ENCODE results near the gene MPHOSPH8.
A peak's percentile ranks its signal among the peaks of the same experiment; 100 is the strongest.
"Not testable (repeated sequence)": the region's sequence is repeated elsewhere in the genome, so short reads cannot be mapped to it uniquely, and the experiment has no call there.

The MPHOSPH8 gene

DNA sequence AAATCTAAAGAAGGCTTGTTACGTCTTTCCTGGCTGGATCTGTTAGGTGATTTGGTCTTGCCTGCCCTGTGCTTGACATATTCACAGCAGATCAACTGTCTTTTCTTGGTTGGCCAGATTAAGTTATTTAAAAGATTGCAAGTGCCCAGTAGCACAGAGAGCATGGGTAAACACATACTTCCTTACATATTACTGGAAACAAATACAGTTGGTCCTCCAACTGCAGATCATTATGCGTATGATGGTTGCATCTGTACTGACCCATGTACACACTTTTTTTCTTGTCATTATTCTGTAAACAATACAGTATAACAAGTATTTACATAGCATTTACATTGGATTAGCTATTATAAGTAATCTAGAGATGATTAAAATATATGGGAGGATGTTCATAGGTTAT is 9.2 kb upstream of the MPHOSPH8 start:
- no peak for DNase-seq (ENCODE audit: low spot score)

GRCh38 chr13:19632915-19633478 is 462 bp upstream of the MPHOSPH8 start:
- DNase-seq (ENCODE audit: low spot score): peak; percentile 71

- peak; percentile 32 for DNase-seq (ENCODE audit: low spot score)
Measured at GRCh38 chr13:19634256-19634740, 839 bp downstream of the MPHOSPH8 start.

- not testable (repeated sequence) for DNase-seq (ENCODE audit: low spot score)
Measured at GRCh38 chr13:19635926-19636325, 2.5 kb downstream of the MPHOSPH8 start.

DNA sequence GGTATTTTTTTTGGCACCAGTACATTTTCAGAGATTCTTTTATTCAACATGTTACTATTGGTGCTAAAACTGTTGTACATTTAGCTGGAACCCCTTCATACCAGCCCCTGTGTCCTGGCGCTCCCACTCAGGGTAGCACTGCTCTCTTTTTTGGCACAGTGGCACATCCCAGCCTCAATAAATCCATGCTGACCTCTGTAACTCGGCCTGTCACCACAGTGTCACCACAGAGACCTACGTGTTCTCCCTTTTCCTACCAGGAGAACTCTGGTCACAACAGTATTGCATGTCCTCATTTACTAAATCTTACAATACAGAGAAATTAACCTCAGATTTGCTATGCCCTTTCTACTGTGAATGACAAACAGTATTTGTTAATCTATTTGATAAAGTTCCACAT is 10.2 kb downstream of the MPHOSPH8 start:
- DNase-seq (ENCODE audit: low spot score): no peak

DNA sequence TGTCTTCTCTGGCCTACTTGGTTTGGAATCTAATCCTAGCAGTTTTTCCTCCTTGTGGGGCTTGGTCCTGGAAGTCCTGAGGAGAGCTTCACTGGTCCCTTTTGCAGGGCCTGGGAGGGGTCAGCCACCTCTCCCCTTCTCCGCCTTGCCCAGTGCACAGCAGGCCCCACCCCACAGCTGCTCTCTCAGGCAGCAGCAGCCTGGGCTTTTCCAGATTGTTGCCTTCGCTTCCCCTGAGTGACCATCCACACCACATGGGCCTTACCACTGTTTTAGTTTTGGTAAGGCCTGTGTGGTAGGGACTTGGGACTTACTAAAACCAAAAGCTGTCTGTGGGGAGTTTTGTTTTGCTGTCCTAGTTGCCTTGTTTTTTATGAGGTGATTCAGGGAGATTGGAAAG is 11.5 kb downstream of the MPHOSPH8 start:
- DNase-seq (ENCODE audit: low spot score): no peak

- no peak for DNase-seq (ENCODE audit: low spot score)
Measured at GRCh38 chr13:19646063-19646462, 12.6 kb downstream of the MPHOSPH8 start.

GRCh38 chr13:19650742-19651141 is 17.3 kb downstream of the MPHOSPH8 start:
- DNase-seq (ENCODE audit: low spot score): no peak

- DNase-seq (ENCODE audit: low spot score): no peak
Measured at GRCh38 chr13:19657872-19658591, 24.6 kb downstream of the MPHOSPH8 start.

DNA sequence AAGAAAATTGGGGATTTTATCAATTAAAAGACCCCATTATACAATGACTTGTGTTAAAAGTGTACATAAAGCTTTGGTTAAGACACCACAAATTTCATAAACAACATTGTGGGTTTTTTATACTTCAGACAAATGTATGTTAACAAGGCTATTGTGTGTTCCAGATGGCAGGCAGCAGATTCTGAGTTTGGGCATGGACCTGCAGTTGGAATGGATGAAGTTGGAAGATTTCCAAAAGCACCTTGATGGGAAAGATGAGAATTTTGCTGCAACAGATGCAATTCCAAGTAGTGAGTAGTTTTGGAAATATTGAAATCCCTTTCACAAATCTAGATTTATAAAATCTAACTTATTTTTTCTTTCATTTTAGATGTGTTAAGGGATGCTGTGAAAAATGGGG is 25.4 kb downstream of the MPHOSPH8 start:
- DNase-seq (ENCODE audit: low spot score): no peak

DNA sequence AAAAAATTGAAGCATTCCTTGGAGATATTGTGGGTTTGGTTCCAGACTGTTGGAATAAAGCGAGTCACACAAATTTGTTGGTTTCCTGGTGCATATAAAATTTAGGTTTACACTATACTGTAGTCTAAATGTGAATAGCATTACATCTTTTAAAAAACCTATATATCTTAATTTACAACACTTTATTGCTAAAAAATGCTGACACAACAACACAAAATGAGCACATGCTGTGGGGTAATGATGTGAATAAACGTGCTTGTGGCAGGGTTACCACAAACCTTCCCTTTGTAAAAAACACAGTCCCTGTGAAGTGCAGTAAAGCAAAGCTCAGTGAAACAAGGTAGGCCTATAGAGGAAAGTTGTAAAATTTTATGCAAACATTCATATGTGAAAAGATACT is 27.7 kb downstream of the MPHOSPH8 start:
- no peak for DNase-seq (ENCODE audit: low spot score)

- DNase-seq (ENCODE audit: low spot score): no peak
Measured at GRCh38 chr13:19661561-19661960, 28.1 kb downstream of the MPHOSPH8 start.

DNA sequence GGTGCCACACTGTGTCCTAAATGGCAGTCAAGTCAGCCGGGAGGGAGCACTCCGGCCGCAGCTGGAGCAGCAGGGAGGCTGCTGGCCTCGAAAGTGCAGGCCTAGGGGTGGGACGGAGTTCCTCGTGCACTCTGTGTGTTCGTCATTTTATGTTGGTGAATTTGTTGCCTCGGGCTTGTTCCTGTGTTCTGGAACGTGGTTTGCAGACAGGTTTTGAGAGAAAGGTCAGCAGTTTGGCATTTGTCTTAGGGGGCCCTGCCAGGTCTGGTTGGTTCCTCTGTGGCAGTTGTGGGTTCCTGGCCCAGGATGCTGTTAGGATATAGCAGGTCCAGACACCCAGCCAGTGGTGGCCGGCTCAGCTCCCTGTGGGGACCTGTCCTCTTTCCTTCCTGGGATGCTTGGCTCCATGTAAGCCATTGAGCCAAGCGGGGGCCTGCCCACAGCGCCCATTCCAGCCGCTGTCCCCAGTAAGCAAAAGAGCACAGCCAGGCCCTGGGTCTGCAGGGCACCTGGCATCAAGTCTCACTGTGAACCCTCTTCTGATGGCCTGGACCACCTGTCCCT is 30.0 kb downstream of the MPHOSPH8 start:
- DNase-seq (ENCODE audit: low spot score): no peak

DNA sequence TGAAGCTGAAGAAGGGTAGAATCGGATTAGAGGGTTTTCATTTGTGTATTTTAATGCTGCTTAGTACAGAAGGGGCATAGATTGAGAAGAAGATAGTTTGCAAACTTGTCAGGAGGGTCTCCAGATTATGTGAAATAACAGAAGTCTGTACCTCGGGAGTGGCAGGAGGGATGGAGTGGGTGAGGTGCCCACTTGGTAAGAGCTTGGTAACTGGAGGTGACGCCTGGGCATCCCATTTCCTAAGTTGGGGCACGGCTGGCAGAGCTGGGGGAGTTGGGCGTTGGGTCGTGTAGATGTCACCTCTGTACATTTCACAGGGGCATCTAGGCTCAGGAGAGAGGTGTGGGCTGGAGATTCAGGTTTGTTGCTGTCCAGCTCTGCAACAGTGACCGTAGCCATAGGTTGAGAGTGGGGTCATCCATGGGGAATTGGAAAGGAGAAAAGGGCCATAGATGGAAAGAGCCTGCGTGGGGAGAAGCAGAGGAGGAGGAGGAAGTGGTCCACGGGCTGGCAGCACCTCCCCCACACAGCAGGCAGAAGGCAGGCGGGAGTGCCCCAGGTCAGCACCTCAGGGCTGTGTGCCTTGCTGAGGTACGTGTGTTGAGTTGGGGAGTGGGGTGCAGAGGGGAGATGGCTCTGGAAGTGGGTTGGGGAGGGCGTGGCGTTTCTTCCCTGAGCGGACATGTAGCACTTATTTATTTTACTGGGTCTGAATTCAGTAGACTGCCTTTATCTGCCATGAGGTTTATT is 31.2 kb downstream of the MPHOSPH8 start:
- DNase-seq (ENCODE audit: low spot score): no peak

DNA sequence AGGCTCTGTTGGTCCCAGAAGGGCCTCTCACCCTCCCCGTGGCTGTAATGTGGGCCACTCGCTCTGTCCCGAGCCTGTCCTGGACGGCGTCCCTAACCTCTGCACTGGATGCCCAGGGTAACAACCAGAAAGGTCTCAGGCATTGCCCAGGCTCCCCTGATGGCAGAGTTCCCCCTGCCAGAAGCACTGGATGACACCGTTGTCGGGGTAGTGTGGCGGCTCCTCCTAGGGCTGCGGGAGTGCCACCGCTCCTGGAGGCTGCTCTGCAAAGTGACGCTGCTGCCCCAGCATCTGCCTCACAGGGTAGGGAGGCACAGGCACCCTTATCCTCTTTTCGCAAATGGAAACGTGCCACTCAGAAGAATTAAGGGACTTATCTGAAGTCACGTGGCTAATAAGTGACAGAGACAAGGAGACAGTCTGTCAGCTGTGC is 32.0 kb downstream of the MPHOSPH8 start:
- DNase-seq (ENCODE audit: low spot score): no peak

DNA sequence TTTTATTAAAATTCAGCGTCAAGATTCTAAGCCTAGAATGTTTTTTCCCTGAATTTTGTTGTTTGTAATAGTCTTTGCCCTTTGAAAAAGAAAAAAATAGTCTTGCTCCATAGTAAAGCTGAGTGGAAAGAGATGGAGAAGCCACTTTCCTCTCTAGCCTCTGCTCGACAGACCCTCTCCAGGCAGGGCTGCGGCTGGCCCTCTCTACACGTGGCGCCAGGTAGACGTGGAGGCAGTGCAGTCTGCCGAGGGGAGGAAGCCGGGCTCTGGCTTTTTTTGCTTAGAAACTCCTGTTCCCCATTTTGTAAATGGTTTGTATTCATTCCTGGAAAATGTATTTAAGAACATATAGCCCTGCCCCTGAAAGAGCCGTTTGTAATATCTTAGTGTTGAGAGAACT is 35.3 kb downstream of the MPHOSPH8 start:
- no peak for DNase-seq (ENCODE audit: low spot score)

GRCh38 chr13:19670147-19670546 is 36.7 kb downstream of the MPHOSPH8 start:
- DNase-seq (ENCODE audit: low spot score): no peak

GRCh38 chr13:19672990-19673389 is 39.5 kb downstream of the MPHOSPH8 start:
- no peak for DNase-seq (ENCODE audit: low spot score)

GRCh38 chr13:19673473-19674430 is 40.3 kb downstream of the MPHOSPH8 start:
- DNase-seq (ENCODE audit: low spot score): no peak

GRCh38 chr13:19674898-19675297 is 41.4 kb downstream of the MPHOSPH8 start:
- no peak for DNase-seq (ENCODE audit: low spot score)

DNA sequence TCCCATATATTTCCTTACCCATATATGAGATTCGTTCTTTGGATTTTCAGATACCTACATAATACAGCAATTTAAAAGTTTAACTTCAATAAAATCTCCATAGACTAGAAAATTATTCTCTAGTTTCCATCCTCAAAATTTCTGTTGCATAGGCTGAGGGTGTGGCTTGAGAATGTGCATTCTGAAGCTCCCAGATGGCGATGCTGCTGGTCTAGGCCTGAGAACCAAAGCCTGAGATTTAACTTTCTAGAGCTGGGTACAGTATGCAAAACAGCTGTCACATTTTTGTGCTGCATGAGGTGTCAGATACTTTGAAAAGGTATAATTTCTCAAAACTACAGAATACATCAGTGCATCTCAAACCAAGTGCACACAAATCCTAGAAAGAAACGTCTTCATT is 42.7 kb downstream of the MPHOSPH8 start:
- no peak for DNase-seq (ENCODE audit: low spot score)

DNA sequence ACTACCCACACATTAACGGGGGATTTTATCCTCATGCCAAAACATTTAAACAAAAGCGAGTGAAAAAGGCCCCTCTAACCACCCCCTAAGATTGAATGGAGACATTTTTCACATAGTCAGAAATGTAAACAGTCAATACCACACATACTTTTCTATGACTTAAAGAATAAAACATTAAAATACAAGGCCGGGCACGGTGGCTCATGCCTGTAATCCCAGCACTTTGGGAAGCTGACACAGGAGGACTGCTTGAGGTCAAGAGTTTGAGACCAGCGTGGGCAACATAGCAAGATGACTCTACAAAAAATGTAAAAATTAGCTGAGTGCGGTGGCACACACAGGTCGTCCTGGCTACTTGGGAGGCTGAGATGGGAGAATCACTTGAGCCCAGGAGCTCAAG is 47.3 kb downstream of the MPHOSPH8 start:
- no peak for DNase-seq (ENCODE audit: low spot score)

Data from SW480 (cell line).